ENCODE results near the gene TPGS2. TPM values are rescaled to one million over a fixed set of nuclear protein-coding genes. Genes with fewer than 3 reads are reported as not detected.

Gene TPGS2
- total RNA-seq, 4 donors from 2014 or later, result 80.2 to 161 (median 118) TPM

- TF ChIP-seq CTCF (IDR thresholded peaks at IDR 0.05; ENCODE audit: low read depth), result no peak
These were observed 16.1 kb downstream of the TPGS2 start for GRCh38 chr18:36812678-36813077.

DNA sequence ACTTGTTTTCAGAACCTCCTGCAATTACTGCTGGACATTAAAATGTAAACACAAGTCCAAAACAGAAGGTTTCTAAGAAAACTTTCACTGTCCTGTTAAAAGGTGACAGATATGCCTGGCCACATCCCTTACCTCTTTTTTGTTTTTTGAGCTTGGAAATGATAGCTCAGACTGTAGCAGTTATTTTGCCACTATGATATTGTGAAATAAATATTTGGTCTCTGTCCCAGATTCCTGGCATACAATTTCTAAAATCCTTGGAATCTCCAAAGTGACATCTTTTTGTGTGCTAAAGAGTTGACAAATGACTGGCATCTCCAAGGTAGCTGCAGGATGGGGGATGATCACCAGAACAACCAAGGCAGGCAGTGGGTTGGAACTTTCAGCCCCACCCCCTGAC, 16.8 kb downstream of the TPGS2 start:
- TF ChIP-seq CTCF (IDR thresholded peaks at IDR 0.05; ENCODE audit: low read depth), result no peak

GRCh38 chr18:36811430-36811829, 17.4 kb downstream of the TPGS2 start:
- no peak for TF ChIP-seq CTCF (IDR thresholded peaks at IDR 0.05; ENCODE audit: low read depth)

GRCh38 chr18:36809590-36810381, 19.0 kb downstream of the TPGS2 start:
- no peak for TF ChIP-seq CTCF (IDR thresholded peaks at IDR 0.05; ENCODE audit: low read depth)

DNA sequence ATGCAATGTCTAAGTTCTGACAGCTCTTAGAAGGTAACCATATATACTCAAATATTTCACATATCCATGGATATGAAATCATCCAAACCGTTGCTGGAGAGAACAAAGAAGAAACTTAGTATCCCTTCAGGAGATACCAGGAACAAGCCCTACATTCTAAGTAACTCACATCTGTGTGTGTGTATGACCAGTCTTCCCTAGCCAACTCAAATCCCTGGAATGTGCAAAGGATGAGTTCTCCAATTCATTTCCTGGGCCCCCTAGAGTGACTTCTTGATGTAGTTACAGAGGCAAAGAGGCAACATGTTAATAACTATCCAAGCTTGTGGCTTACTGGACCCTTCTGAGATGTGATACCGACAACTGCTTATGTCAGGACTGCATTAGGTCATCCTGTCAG, 20.1 kb downstream of the TPGS2 start:
- no peak for TF ChIP-seq CTCF (IDR thresholded peaks at IDR 0.05; ENCODE audit: low read depth)

DNA sequence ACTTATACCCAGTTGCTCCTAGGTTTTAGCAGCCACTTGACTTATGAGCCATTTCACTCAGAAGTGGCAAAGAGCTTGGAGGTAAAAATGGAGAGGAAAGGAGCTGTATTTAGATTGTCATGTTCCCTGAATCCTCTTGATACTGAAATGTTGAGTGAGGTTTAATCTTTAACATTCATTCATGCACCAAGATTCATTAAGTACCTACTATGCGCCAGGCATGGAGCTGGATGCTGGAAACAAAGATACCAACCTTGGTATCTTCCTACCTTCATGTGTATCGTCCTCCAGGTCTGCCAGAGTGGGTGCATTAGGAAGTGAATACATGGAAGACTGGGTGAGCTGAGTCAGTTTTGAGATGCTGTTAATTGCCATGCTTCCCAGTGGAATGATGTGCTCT, 23.7 kb downstream of the TPGS2 start:
- no peak for TF ChIP-seq CTCF (IDR thresholded peaks at IDR 0.05; ENCODE audit: low read depth)

DNA sequence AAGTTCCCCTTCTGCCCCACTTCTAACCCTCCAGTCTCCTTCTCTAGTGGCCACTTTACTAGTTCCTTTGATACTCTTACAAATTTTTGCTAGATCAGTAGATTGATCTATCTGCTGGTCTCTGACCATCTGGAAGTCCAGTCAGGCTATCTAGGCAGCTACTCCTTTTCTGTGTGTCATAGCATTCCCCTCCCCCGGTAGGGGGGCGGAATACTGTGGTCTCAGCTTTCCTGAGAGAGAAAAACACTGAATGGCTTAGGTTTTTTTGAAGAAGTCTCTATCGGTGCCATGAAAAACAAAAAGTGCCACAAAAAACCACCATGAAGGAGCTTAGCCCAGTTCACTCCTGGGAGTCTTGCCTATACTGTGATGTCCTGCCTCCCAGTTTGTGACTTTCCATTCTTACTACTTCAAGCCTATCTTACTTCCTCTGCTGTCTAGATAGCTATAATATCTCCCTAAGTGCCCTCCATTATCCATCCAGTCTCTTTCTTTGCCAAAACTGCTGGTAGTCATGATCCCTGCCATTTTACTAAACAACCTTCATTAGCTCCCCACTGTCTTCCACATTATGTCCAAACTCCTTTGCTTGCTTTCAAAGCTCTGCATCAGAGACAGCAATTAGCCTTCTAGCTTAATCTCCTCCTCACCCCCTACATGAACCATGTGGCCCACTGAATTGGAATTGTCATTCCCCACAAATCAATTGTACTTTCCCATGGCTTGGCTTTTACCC, 29.9 kb downstream of the TPGS2 start:
- no peak for TF ChIP-seq CTCF (IDR thresholded peaks at IDR 0.05; ENCODE audit: low read depth)
